Gastroesophageal sphincter (tissue), 3 donors: ENCODE data around the gene LSM7.

Experiments used
- CTCF ChIP-seq, 4 experiments: fragments of 200-600 bp in 2 of 4; fragments of 450-650 bp in 2 of 4; sonication (generic) in 1 of 4; IDR thresholded peaks; one replicate each; pipeline ENCODE4 v1.5.1; 2017 to 2019; ENCODE audit warnings: antibody characterized with exemption in 4 of 4, mild to moderate bottlenecking in 2 of 4, moderate library complexity in 2 of 4
- POLR2A ChIP-seq, 2 donors: fragments of 450-650 bp; IDR thresholded peaks; one replicate each; pipeline ENCODE4 v1.6.1; 2017; ENCODE audit warnings: antibody characterized with exemption in 2 of 2, mild to moderate bottlenecking in 2 of 2, moderate library complexity in 1 of 2

- TF ChIP-seq CTCF (IDR thresholded peaks at IDR 0.05), result no peak
- TF ChIP-seq POLR2A (IDR thresholded peaks at IDR 0.05), result no peak
These were observed 51.9 kb downstream of the LSM7 start for GRCh38 chr19:2276429-2276986.
